NOMO-1 treated with dmso at 0.1 percent for 144 hours (cell line): ENCODE results near the gene XPO5.
"Not testable (repeated sequence)": the region's sequence is repeated elsewhere in the genome, so short reads cannot be mapped to it uniquely, and the experiment has no call there.

ENCODE experiments used
- DNase-seq: peaks from one replicate; lab custom pipeline; 2025; ENCODE audit not compliant: unreplicated experiment; lab: John Stamatoyannopoulos, UW

The XPO5 gene

DNA sequence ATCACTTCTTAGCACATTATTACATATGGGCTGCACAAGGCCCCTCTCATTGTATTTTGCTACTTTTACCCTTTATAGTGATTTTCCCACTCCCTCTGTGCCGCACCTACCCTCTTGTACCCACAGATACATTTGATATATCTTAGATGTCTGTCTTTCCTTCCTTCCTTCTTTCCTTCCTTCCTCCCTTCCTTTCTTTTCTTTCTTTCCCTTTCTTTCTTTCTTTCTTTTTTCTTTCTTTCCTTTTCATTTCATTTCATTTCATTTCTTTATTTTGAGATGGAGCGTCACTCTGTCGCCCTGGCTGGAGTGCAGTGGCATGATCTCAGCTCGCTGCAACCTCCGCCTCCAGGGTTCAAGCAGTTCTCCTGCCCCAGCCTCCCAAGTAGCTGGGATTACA is 12.4 kb upstream of the XPO5 start:
- DNase-seq: no peak

DNA sequence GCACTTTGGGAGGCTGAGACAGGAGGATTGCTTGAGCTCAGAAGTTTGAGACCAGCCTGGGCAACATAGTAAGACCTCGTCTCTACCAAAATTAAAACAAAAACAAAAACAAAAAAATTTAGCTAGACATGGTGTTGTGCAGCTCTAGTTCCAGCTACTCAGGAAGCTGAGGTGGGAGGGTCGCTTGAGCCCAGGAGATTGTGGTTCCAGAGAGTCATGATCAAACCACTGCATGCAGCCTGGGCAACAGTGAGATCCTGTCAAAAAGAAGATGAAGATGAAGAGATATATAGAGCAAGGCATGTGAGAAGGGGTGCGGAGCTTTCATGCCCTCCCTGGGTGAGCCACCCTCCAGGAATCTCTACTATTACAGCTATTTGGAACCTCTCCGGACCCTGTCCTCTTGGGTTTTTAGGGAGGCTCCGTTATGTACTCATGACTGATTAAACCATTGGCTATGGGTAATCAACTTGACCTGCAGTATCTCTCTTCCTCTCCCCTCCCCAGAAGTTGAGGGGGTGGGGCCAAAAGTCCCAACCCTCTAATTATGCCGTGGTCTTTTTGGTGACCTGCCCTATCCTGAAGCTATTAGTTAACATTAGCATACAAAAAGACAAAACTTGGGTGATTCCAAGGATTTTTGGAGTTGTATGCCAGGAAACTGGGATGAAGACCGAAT is 9.2 kb upstream of the XPO5 start:
- DNase-seq: no peak

DNA sequence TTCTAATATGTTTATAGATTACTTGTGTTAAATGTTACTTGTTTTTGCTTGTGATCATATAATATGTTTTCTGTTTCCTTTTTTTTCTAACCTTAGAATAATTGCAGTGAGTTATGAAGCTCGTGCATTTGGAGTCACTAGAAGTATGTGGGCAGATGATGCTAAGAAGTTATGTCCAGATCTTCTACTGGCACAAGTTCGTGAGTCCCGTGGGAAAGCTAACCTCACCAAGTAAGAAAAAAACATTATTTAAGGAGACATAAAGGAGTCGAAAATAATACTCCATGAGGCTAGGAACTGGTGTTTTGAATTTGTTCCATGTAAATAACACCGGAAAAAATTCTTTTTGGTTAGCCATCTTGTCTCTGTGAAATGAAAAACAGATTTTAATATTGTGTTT is 7.1 kb upstream of the XPO5 start:
- DNase-seq: no peak

DNA sequence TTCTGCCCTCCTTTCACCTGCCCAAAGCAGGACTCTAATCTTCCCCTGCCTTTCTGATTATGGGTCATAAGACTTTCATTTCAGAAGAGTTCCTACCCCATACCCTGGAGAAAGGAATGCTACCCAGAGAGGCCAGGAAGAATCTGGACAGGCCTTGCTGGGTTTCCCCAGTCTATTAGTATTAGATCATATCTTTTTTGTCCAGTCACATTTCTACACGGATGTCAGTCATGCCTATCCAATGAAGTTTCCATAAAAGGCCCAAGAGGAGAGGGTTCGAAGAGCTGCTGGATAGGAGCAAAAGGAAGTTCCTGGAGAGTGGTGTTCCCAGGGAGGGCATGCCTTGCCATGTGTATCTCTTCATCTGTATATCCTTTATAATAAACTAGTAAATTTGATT is 3.3 kb upstream of the XPO5 start:
- DNase-seq: no peak

DNA sequence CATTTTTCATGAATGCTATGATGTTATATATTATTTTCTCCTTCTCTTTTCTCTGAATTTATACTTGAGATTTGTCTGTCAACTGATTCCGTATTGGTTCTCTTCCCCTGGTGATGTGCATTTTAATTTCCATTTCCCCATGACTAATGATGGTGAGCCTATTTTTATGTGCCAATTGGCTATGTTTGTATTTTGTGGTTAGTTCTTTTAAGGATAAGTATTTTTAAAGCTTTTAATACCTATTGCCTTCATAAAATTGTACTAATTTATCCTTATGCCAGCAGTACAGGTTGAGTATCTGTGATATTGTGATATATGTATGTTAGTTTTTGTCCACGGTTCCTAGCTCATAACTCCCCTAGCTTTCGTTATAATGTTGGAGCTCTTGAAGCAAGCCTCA is 2.9 kb upstream of the XPO5 start:
- no peak for DNase-seq

DNA sequence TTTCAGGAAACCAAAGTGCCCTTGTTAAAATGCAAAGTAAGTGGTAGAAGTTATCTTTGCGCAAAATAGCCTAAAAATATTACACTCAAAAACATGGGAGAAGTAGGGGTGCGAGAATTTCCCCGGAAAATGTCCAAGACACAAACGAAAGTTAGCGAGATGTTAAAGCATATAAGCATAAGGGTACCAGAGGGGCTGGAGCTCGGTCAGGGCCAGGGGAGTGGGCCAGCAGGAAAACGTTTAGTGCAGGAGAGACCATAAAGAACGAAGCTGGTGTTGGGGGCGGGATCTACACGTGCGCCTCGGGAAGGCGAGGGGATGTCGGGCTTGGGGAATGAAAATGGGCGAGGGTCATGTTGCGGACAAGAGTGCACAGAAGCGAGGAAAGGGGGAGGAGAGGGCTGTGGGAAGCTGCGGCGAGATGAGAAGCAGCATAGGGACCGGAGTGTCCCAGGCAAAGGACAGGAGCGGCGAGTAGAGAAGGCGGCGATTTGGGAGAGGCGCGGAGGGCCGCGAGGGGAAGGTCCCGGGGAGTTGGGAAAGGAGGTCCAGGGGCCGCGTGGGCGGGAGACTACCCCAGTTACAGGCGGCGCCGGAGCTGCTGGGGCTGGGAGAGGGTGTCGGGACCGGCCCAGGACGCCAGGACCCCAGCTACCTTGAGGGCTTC is 600 bp downstream of the XPO5 start:
- DNase-seq: no peak

DNA sequence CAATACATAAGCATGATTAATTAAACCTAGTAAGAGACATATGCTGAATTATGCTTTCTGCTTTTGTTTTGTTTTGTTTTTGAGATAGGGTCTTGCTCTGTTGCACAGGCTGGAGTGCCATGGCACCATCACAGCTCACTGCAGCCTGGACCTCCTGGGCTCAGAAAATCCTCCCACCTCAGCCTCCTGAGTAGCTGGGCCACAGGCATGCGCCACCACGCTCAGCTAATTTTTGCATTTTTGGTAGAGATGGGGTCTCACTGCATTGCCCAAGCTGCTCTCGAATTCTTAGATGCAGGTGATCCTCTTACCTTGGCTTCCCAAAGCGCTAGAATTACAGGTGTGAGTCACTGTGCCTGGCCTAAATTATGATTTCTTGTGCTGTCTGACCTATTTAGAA is 3.8 kb downstream of the XPO5 start:
- DNase-seq: no peak

DNA sequence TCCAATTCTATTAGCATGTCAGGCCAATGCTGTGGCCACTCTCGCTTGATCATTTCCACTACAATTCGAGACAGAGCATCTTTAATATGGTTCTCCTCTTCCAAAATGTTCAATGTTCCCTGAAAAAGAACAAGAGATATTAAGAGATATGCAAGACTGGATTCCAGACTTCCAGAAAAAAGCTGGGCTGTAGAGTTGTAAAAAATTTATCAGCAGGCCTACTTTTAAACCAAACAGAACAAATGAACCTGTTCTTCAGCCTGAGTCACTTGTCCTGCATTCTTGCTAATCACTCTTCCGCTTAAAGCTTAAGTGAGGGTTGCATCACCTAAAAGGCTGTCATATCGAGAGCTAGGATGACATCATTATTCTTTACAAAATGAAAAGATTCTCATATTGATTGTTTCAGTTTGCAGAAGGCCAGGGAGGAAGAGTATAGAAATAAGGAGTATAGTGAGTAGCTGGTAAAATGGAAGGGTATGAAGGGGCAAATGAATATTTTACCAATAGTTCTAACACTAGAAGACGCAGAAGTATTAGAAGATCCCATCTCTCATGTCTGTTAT is 4.9 kb downstream of the XPO5 start:
- DNase-seq: peak; percentile 27

DNA sequence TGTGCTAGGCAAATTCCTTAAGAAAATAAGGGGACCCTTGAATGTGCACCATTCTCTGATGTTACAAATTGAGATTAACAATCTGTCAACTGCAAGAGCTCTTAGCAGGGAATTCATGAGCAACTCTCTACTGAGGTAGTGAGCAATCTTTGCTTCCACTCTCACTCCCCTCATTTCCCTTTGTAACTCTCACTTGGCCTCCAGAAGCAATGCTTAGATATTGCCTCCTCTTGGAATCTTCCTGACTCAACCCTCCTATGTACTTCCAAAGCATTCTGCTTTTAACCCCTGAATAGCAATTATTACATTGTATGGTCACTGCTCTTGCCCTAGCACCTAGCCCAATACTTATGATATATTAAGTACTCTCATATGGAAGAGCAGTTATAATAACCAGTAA is 16.5 kb downstream of the XPO5 start:
- no peak for DNase-seq

DNA sequence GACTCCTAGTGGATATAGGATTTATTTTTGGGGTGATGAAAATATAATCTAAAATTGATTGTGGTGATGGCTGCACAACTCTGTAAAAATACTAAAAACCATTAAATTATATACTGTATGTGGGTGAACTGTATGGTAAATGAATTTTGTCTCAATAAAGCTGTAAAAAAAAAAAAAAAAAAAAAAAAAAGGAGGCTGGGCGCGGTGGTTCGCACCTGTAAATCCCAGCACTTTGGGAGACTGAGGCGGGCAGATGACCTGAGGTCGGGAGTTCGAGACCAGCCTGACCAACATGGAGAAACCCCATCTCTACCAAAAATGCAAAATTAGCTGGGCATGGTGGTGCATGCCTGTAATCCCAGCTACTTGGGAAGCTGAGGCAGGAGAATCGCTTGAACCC is 18.2 kb downstream of the XPO5 start:
- DNase-seq: not testable (repeated sequence)

DNA sequence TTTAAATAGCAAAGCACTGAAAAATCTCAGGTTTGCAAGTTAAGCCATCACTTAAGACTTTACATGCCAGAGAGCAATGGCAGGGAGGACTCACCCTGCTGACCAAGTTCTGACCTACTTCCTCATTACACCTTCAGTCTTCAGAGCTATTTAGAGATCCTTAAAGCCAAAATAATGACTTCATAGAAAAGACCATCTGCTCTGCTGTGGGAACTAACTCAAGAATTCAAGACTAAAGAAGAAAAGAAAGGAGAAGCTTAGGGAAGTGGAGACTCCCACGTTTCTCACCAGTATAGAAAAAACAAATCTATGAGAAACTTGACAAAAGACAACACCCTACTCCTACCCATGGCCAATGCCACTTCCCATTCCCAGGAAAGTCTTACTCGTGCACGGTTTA is 28.6 kb downstream of the XPO5 start:
- no peak for DNase-seq

DNA sequence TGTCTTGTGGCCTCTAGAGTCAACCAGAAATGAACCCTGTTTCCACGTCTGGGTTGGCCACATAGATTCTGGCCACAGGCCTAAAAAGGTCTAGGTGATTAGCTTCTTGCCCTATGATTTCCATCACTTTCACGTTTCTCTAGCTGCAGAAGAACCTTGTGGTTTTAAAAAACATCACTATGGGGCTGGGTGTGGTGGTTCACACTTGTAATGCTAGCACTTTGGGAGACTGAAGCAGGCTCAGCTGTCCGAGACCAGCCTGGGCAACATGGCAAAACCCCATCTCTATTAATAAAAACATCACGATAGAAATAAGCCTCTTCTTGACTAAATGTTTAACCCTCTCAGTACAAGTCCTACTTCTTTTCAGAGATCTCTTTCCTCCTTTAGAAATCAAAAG is 31.4 kb downstream of the XPO5 start:
- no peak for DNase-seq

DNA sequence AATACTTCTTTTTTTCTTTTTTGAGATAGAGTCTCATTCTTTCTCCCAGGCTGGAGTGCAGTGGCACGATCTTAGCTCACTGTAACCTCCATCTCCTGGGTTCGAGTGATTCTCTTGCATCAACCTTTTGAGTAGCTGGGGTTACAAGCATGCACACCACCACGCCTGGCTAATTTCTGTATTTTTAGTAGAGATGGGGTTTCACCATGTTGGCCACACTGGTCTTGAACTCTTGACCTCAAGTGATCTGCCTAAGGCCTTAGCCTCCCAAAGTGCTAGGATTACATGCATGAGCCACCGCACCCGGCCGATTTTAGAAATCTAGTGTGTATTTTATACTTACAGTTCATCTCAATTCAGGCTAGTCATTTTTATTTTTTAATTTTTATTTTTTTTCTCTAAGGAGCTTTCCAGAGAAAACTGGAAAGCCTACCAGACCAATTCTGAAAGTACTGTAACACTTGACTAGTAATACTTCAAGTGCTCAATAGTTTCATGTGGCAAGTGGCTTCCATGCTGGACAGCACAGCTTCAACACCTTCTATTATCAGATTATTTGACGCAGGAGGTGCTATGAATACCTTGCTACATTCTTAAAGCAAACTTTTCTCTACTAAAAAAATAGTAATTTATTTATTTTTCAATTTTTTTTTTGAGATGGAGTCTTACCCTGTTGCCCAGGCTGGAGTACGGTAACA is 33.9 kb downstream of the XPO5 start:
- no peak for DNase-seq

DNA sequence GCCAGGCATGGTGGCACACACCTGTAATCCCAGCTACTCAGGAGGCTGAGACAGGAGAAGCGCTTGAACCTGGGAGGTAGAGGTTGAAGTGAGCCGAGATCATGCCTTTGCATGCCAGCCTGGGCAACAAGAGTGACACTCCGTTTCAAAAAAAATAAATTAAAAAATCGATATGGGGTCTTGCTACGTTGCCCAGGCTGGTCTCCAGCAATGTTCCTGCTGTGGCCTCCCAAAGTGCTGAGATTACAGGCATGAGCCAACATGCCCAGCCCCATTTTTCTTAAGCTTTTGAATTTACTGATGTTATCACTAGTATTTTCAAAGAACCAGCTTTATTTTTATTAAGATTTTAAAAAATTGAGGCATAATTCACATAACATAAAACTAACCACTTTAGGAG is 35.3 kb downstream of the XPO5 start:
- DNase-seq: no peak

DNA sequence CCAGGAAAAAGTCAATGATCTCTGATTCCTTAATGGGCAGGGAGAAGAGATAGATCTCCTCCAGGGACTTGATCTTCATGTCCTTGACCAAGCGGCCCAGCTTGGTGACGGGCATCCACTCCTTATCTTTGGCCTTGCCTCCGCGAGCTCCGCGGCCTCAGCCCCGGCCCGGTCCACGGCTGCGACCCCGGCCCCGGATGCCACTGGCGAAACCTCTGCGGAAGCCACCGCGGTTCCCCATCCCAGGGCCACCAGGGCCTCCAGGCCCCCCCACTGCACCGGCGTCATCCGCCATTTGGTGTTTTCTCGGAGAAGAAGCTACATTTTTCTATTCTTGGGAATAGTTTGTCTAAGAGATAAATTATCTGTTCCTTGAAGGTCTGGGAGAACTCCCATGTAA is 36.4 kb downstream of the XPO5 start:
- not testable (repeated sequence) for DNase-seq

DNA sequence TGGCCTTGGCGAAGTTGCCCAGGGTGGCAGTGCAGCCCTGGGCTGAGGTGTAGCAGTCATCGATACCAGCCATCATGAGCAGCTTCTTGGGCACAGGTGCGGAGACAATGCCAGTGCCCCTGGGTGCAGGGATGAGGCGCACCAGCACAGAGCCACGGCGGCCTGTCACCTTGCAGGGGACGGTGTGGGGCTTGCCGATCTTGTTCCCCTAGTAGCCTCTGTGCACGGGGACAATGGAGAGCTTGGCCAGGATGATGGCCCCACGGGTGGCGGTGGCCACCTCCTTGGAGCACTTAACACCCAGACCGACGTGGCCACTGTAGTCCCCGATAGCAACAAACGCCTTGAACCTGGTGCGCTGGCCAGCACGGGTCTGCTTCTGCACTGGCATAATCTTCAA is 36.9 kb downstream of the XPO5 start:
- not testable (repeated sequence) for DNase-seq

DNA sequence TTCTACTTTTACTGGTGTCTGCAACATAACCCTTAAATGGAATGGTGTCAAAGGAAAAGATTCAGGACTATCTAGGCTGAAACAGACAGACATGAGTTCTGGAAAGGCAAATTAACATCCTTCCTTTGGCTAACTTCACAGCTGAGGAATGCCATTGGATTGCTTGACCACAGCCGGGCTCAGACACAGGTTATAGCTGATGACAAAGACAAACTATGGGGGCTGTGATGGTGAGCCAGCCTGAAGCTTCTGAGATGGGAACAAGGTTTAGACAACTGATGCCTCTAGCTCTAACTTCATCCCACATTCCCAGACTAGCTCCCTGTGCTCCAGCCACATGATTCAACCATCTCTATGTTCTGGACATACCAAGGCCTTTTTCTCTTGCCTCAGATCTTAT is 43.6 kb downstream of the XPO5 start:
- no peak for DNase-seq

DNA sequence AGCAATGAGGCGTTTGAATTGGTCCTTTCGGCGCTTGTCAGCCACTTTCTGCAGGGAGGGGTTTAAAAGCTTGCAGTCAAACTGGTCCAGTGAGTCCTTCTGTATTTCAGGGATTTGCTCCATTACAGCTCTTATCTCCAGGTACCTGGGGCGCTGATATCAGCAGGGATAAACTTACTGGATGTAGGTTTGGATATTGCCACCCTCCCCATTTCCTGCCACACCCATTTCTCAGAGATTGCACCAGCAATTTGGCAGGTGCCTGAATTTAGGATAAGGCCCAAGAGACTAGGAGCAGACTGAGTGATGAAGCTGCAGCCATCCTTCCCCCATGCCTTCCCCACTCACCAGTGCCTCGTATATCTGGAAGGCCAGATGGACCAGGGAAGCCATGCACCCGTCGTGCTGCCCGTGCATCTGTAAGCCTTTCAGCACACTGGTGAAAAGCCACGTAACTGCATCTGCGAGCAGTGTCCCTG is 51.3 kb downstream of the XPO5 start:
- DNase-seq: no peak

DNA sequence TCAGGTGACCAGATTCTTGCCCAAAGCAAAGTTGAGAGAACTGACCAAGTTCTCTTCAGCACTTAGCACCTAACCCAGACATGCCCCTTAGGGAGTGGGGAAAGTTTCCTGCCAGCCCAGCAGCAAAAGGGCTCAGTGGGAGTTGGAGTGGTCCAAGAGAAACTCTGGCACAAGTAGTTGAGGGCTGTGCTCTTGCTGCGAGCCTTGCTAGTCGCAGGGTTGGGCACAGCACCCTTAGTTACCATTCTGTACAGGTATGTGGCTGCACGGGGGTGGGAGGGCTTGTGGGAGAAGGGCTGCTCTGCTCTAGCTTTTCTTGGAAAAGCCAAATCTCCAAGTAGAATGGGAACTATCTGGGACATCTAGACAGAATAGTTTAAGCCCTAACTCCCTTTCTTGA is 52.6 kb downstream of the XPO5 start:
- no peak for DNase-seq

DNA sequence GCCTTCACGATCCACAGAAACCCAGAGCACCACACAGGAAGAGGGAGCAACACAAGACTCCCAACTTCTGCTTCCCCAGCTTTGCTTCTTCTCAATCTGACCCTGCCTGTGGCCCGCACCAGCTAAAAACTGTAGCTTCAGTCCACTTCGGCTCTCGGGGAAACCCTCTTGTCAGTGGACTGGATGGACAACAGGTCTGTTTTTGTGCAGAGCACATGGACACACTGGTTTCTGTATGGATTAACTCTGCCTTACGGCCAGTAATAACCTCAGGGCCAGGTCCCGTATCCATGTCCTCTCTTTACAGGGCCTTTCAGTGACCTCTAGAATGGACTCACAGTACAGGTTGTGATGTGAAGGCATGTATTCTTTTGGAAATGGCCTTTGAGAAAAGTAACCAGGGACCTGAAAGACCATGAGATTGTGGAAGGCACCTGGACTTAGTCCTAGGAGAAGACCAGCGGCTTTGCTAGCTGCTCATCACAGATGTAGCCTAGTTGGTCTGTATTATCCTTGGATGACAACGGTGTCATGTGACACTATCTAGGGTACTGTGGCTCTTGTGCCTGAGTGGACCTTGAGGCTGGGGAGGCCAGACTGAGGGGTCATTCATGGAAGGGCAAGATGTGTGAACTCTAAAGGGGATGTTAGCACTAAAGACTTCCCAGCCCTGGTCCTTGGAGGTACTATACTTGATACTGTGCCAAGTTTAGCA is 53.1 kb downstream of the XPO5 start:
- DNase-seq: no peak

DNA sequence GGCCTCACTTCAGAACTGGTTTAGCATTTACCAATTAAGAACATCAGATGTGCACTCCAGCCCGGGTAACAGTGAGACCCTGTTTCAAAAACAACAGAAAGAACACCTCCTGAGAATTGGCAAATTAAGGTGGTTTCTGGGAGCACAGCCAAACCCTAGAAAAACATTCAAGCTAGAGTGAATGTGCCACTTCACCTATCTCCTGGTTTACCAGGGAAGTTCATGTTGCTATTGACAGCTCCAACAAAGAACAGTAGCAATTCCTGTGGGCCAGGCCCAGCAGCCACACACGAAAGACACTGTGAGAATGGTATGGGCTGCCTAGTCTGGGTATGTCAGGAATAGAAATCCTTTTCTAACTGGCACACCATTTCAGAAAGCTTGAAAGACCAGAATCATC is 54.0 kb downstream of the XPO5 start:
- no peak for DNase-seq
